Skeletal muscle cell (primary cell): Measurements from ENCODE around the gene LRIF1.

Experiments used
- DNase-seq: peaks from one replicate; pipeline ENCODE4 v3.0.0-alpha.2; 2010; ENCODE audit warnings: low read depth
- H3K4me3 ChIP-seq: 2 replicates; pipeline ENCODE4 v1.5.1; 2011; ENCODE audit warnings: low read depth, mild to moderate bottlenecking, control low read depth, low read length, moderate library complexity

LRIF1 gene

DNA sequence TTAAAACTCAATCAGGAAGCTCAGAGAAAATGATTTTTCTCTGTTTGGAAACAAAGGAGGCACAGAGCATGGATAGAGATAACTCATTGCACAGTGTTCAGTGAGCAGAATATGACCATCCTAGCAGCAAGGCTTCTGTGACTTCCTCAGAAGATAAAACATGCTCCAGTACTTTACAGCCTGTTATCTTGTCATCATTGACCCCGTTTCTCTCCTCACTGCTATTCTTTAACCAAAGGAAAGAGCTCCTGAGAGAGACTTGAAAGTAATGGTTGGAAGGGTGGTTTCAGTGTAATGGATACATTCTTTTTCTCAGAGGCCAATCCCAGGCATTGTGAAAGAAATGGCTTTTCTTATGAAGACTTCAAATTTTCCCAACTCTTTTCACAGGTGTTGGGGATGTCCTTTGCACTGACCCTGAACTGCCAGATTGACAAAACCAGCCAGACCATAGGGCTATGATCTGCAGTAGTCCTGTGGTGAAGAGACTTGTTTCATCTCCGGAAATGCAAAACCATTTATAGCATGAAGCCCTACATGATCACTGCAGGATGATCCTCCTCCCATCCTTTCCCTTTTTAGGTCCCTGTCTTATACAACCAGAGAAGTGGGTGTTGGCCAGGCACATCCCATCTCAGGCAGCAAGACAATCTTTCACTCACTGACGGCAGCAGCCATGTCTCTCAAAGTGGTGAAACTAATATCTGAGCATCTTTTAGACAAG is 64.8 kb downstream of the LRIF1 start:
- no peak for DNase-seq

DNA sequence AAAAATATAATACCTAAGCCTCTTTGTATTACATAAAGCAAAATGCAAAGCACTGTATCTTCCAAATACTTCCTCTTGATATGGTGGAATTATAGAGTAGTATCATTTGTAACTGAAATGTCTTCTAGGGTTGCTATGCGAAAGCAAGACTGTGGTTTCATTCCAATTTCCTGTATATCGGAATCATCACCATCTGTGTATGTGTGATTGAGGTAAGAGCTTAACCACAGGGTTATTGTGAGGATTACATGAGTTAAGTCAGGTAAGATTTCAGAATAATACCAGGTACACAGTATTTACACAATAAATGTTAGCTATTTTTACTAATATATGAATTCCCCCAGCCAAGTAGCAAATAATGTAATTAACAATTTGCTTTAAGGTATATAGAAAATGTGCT is 66.0 kb downstream of the LRIF1 start:
- DNase-seq: no peak
- no peak overlapping the region for H3K4me3 ChIP-seq

More for the DNA sequence above, 64.8 kb downstream of the LRIF1 start:
- H3K4me3 ChIP-seq: no peak overlapping the region
